ENCODE measurements around the gene GADL1.

Gene GADL1

DNA sequence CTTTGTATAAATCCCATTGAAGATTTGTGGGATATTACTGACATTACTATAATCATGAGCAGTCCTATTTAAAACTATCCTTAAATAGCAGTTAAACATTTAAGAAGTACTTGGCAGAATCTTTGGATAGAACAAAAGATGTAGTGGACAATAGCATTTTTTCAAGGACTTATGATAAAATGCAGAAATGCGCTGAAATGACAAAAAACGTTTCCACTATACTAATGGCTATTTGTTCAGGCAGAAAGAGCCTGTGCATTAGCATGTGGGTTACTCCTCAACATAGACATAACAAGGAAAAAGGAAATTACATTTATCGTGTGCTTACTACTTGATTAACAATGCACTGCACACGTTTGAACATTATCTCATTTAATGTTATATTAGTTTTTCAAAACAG, 80.7 kb downstream of the GADL1 start:
- Histone ChIP-seq H3K27ac (no peak overlapping the region), H3K9me3 (ENCODE audit: low read depth, low read length) (no peaks in the 10 kb centered on the region), H3K4me3 (no peak overlapping the region), H3K9ac (ENCODE audit: insufficient read length) (no peak overlapping the region), H3K36me3 (ENCODE audit: insufficient read depth, low read length) (no peaks in the 10 kb centered on the region)
- DNase-seq (ENCODE audit: low read depth, low spot score), result no peak
- no peak for TF ChIP-seq EZH2 (IDR thresholded peaks at IDR 0.05)
- no peak for TF ChIP-seq FOXP2 (optimal IDR thresholded peaks at IDR 0.05; ENCODE audit: control extremely low read depth, extremely low read length, insufficient read depth)
- TF ChIP-seq POLR2AphosphoS5 (IDR thresholded peaks at IDR 0.05; ENCODE audit: borderline replicate concordance, low read depth, low read length), result no peak

DNA sequence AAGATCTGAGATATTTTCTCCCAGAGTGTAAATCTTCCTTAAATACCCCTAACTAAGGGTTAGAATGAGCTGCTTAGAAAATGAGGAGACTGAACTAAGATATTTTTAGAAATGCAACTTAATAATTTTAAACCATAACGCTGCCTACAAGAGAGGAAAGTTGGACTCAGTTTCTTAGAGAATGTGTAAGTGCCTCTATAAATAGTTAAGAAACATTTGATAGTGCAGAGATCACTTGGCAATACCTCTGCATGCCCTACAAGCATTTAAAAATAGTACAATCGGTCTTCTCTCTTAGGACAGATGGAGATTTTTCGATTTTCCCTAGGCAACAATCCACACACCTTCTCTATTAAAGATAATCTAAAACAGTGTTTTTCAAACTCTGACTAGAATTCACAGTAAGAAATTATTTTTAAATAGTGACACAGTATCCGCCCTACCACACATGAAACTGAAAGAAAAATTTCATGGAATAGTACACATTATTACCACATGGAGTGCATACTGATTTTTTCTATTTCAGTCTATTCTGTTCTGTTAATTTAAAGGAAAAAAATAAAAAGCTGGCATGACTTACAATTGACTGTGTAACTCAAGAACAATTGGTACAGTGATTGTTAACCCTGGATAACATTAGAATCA, 83.2 kb downstream of the GADL1 start:
- no peak for DNase-seq (ENCODE audit: low read depth, low spot score)
- Histone ChIP-seq H3K27ac (no peak overlapping the region), H3K4me3 (no peak overlapping the region), H3K36me3 (ENCODE audit: insufficient read depth, low read length) (no peaks in the 10 kb centered on the region), H3K9ac (ENCODE audit: insufficient read length) (no peak overlapping the region), H3K9me3 (ENCODE audit: low read depth, low read length) (no peaks in the 10 kb centered on the region)
- no peak for TF ChIP-seq EZH2 (IDR thresholded peaks at IDR 0.05)
- TF ChIP-seq POLR2AphosphoS5 (IDR thresholded peaks at IDR 0.05; ENCODE audit: borderline replicate concordance, low read depth, low read length), result no peak

GRCh38 chr3:30810625-30811024, 83.8 kb downstream of the GADL1 start:
- H3K4me3 ChIP-seq, result no peak overlapping the region
- no peak overlapping the region for H3K27ac ChIP-seq
- TF ChIP-seq POLR2AphosphoS5 (IDR thresholded peaks at IDR 0.05; ENCODE audit: borderline replicate concordance, low read depth, low read length), result no peak
- no peak for TF ChIP-seq FOXP2 (optimal IDR thresholded peaks at IDR 0.05; ENCODE audit: control extremely low read depth, extremely low read length, insufficient read depth)
- TF ChIP-seq EZH2 (IDR thresholded peaks at IDR 0.05), result no peak
- no peak overlapping the region for H3K9ac ChIP-seq (ENCODE audit: insufficient read length)
- no peak for DNase-seq (ENCODE audit: low read depth, low spot score)
- no peaks in the 10 kb centered on the region for H3K36me3 ChIP-seq (ENCODE audit: insufficient read depth, low read length)
- H3K9me3 ChIP-seq (ENCODE audit: low read depth, low read length), result no peaks in the 10 kb centered on the region

DNA sequence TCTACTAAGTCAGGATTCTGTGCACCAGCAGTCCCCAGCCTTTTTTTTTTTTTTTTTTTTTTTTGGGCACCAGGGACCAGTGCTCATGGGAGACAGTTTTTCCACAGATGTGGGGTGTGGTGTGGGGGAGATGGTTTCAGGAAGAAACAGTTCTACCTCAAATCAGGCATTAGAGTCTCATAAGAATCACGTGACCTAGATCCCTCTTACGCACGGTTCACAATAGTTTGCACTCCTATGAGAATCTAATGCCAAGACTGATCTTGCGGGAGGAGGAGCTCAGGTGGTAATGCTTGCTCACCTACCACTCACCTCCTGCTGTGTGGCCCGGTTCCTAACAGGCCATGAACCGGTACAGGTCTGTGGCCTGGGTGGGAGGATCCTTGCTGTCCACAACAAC, 88.8 kb downstream of the GADL1 start:
- no peak overlapping the region for H3K4me3 ChIP-seq
- no peaks in the 10 kb centered on the region for H3K9me3 ChIP-seq (ENCODE audit: low read depth, low read length)
- H3K9ac ChIP-seq (ENCODE audit: insufficient read length), result no peak overlapping the region
- no peaks in the 10 kb centered on the region for H3K36me3 ChIP-seq (ENCODE audit: insufficient read depth, low read length)
- no peak for DNase-seq (ENCODE audit: low read depth, low spot score)
- TF ChIP-seq POLR2AphosphoS5 (IDR thresholded peaks at IDR 0.05; ENCODE audit: borderline replicate concordance, low read depth, low read length), result no peak
- no peak for TF ChIP-seq EZH2 (IDR thresholded peaks at IDR 0.05)
- TF ChIP-seq FOXP2 (optimal IDR thresholded peaks at IDR 0.05; ENCODE audit: control extremely low read depth, extremely low read length, insufficient read depth), result no peak
- no peak overlapping the region for H3K27ac ChIP-seq

DNA sequence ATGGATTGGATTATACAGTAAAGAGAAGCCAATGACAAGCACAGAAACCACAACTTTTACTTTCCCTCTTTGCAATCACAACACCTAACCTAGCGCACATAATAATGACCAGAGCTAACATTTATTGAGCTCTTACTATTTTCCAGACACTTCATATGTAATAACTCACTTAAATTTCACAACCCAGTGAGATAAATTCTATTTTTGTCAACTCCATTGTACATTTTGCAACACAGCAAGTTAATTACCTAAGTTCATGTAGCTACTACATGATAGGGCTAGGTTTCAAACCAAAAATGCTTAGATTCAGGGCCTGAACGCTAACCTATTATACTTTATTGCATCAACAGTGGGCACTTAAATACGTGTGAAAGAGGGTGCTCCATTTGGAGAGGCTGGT, 89.5 kb downstream of the GADL1 start:
- H3K4me3 ChIP-seq, result no peak overlapping the region
- H3K27ac ChIP-seq, result no peak overlapping the region
- H3K9ac ChIP-seq (ENCODE audit: insufficient read length), result no peak overlapping the region
- no peak for DNase-seq (ENCODE audit: low read depth, low spot score)
- no peaks in the 10 kb centered on the region for H3K36me3 ChIP-seq (ENCODE audit: insufficient read depth, low read length)
- no peaks in the 10 kb centered on the region for H3K9me3 ChIP-seq (ENCODE audit: low read depth, low read length)
- TF ChIP-seq POLR2AphosphoS5 (IDR thresholded peaks at IDR 0.05; ENCODE audit: borderline replicate concordance, low read depth, low read length), result no peak
- TF ChIP-seq EZH2 (IDR thresholded peaks at IDR 0.05), result no peak
- no peak for TF ChIP-seq FOXP2 (optimal IDR thresholded peaks at IDR 0.05; ENCODE audit: control extremely low read depth, extremely low read length, insufficient read depth)

DNA sequence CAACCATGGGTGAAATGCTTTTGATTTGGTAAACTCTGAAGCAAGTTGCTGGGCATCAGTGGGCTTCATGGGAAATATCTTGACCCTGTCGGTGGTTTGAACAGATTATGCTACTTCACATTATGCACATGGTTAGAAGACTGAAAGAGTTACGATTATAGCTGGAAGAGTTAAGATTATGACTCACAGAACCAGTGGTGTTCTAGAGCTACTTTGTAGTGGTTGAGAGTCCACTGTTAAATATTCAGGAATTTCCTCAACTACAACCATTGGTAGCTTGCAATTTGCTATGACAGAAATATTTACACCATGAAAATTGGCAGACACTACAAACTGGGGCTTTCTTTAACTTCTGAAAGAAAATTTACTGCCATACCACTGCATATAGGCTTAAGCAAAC, 99.3 kb downstream of the GADL1 start:
- Histone ChIP-seq H3K27ac (no peak overlapping the region), H3K4me3 (no peak overlapping the region), H3K9ac (ENCODE audit: insufficient read length) (no peak overlapping the region), H3K36me3 (ENCODE audit: insufficient read depth, low read length) (no peaks in the 10 kb centered on the region), H3K9me3 (ENCODE audit: low read depth, low read length) (no peaks in the 10 kb centered on the region)
- TF ChIP-seq FOXP2 (optimal IDR thresholded peaks at IDR 0.05; ENCODE audit: control extremely low read depth, extremely low read length, insufficient read depth), result no peak
- TF ChIP-seq POLR2AphosphoS5 (IDR thresholded peaks at IDR 0.05; ENCODE audit: borderline replicate concordance, low read depth, low read length), result no peak
- no peak for TF ChIP-seq EZH2 (IDR thresholded peaks at IDR 0.05)
- no peak for DNase-seq (ENCODE audit: low read depth, low spot score)

GRCh38 chr3:30793740-30794139, 100.7 kb downstream of the GADL1 start:
- Histone ChIP-seq H3K9ac (ENCODE audit: insufficient read length) (no peak overlapping the region), H3K9me3 (ENCODE audit: low read depth, low read length) (no peaks in the 10 kb centered on the region), H3K4me3 (no peak overlapping the region), H3K36me3 (ENCODE audit: insufficient read depth, low read length) (no peaks in the 10 kb centered on the region), H3K27ac (no peak overlapping the region)
- DNase-seq (ENCODE audit: low read depth, low spot score), result no peak
- no peak for TF ChIP-seq EZH2 (IDR thresholded peaks at IDR 0.05)
- no peak for TF ChIP-seq POLR2AphosphoS5 (IDR thresholded peaks at IDR 0.05; ENCODE audit: borderline replicate concordance, low read depth, low read length)
- no peak for TF ChIP-seq FOXP2 (optimal IDR thresholded peaks at IDR 0.05; ENCODE audit: control extremely low read depth, extremely low read length, insufficient read depth)

GRCh38 chr3:30790150-30790549, 104.3 kb downstream of the GADL1 start:
- no peak overlapping the region for H3K27ac ChIP-seq
- H3K9me3 ChIP-seq (ENCODE audit: low read depth, low read length), result no peaks in the 10 kb centered on the region
- H3K36me3 ChIP-seq (ENCODE audit: insufficient read depth, low read length), result no peaks in the 10 kb centered on the region
- no peak overlapping the region for H3K9ac ChIP-seq (ENCODE audit: insufficient read length)
- TF ChIP-seq EZH2 (IDR thresholded peaks at IDR 0.05) (no peak), POLR2AphosphoS5 (IDR thresholded peaks at IDR 0.05; ENCODE audit: borderline replicate concordance, low read depth, low read length) (no peak), FOXP2 (optimal IDR thresholded peaks at IDR 0.05; ENCODE audit: control extremely low read depth, extremely low read length, insufficient read depth) (no peak)
- no peak overlapping the region for H3K4me3 ChIP-seq
- no peak for DNase-seq (ENCODE audit: low read depth, low spot score)

DNA sequence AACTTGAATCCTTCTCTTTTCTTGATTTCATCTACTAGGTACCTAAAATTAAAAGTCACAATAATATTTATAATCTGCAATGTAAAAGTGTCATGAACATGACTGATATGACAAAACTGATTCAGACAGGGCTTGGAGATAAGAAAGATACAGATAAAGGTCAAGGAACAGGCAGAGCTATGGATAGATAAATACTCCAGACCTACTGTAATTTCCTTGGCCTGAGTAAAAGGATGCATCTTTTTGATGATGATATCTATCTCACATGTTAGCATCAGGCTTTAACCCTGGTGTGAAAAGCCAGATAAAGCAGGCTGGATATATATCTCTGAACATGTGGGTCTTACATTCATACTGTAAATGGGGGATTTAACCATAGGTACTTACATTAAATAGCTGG, 108.1 kb downstream of the GADL1 start:
- no peak overlapping the region for H3K4me3 ChIP-seq
- no peak overlapping the region for H3K9ac ChIP-seq (ENCODE audit: insufficient read length)
- no peaks in the 10 kb centered on the region for H3K9me3 ChIP-seq (ENCODE audit: low read depth, low read length)
- no peaks in the 10 kb centered on the region for H3K36me3 ChIP-seq (ENCODE audit: insufficient read depth, low read length)
- H3K27ac ChIP-seq, result no peak overlapping the region
- no peak for TF ChIP-seq FOXP2 (optimal IDR thresholded peaks at IDR 0.05; ENCODE audit: control extremely low read depth, extremely low read length, insufficient read depth)
- TF ChIP-seq EZH2 (IDR thresholded peaks at IDR 0.05), result no peak
- no peak for TF ChIP-seq POLR2AphosphoS5 (IDR thresholded peaks at IDR 0.05; ENCODE audit: borderline replicate concordance, low read depth, low read length)
- DNase-seq (ENCODE audit: low read depth, low spot score), result no peak
